ENCODE data around the gene LORICRIN. TPM values are rescaled to one million over a fixed set of nuclear protein-coding genes. Genes with fewer than 3 reads are reported as not detected.

The LORICRIN gene
- total and polyA plus RNA-seq, 9 of the 15 experiments (the other 6 are each of a cell fraction or from before 2014, with no cell fraction given), result not detected

DNA sequence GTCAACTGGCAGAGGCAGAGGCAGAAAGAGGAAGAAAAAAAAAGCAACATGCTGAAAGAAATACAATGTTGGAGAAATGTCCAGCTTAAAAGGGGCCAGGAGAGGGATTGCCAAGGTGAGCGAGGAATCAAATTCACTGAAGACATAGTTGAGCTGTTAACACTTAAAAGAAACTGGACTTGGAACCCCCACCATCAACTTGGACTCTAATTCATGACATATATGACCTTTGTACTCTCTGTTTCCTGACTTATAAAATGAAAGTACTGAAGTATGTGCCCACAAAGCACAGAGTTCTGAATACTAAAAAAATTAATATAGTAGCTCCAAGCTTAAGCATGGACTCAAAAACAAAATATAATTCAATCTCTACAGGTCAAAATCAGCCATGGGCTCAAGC, 26.0 kb upstream of the LORICRIN start (continued):
- no peak for TF ChIP-seq NKRF (IDR thresholded peaks at IDR 0.05; ENCODE audit: borderline replicate concordance)
- TF ChIP-seq CEBPB (tag; IDR thresholded peaks at IDR 0.05), result no peak
- TF ChIP-seq, protein P1, sequence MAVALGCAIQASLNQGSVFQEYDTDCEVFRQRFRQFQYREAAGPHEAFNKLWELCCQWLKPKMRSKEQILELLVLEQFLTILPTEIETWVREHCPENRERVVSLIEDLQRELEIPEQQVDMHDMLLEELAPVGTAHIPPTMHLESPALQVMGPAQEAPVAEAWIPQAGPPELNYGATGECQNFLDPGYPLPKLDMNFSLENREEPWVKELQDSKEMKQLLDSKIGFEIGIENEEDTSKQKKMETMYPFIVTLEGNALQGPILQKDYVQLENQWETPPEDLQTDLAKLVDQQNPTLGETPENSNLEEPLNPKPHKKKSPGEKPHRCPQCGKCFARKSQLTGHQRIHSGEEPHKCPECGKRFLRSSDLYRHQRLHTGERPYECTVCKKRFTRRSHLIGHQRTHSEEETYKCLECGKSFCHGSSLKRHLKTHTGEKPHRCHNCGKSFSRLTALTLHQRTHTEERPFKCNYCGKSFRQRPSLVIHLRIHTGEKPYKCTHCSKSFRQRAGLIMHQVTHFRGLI (CRISPR knock-in tag; IDR thresholded peaks at IDR 0.05), result no peak
- no peak for TF ChIP-seq SMARCC2 (IDR thresholded peaks at IDR 0.05; ENCODE audit: low read depth)
- TF ChIP-seq, protein P2, sequence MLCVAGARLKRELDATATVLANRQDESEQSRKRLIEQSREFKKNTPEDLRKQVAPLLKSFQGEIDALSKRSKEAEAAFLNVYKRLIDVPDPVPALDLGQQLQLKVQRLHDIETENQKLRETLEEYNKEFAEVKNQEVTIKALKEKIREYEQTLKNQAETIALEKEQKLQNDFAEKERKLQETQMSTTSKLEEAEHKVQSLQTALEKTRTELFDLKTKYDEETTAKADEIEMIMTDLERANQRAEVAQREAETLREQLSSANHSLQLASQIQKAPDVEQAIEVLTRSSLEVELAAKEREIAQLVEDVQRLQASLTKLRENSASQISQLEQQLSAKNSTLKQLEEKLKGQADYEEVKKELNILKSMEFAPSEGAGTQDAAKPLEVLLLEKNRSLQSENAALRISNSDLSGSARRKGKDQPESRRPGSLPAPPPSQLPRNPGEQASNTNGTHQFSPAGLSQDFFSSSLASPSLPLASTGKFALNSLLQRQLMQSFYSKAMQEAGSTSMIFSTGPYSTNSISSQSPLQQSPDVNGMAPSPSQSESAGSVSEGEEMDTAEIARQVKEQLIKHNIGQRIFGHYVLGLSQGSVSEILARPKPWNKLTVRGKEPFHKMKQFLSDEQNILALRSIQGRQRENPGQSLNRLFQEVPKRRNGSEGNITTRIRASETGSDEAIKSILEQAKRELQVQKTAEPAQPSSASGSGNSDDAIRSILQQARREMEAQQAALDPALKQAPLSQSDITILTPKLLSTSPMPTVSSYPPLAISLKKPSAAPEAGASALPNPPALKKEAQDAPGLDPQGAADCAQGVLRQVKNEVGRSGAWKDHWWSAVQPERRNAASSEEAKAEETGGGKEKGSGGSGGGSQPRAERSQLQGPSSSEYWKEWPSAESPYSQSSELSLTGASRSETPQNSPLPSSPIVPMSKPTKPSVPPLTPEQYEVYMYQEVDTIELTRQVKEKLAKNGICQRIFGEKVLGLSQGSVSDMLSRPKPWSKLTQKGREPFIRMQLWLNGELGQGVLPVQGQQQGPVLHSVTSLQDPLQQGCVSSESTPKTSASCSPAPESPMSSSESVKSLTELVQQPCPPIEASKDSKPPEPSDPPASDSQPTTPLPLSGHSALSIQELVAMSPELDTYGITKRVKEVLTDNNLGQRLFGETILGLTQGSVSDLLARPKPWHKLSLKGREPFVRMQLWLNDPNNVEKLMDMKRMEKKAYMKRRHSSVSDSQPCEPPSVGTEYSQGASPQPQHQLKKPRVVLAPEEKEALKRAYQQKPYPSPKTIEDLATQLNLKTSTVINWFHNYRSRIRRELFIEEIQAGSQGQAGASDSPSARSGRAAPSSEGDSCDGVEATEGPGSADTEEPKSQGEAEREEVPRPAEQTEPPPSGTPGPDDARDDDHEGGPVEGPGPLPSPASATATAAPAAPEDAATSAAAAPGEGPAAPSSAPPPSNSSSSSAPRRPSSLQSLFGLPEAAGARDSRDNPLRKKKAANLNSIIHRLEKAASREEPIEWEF (CRISPR knock-in tag; IDR thresholded peaks at IDR 0.05), result no peak
